HG02623 (cell line): ENCODE data around the gene CLASP1.
"Not testable (repeated sequence)": the region's sequence is repeated elsewhere in the genome, so short reads cannot be mapped to it uniquely, and the experiment has no call there.

ENCODE experiments used
- ATAC-seq: cut with Tn5 transposase; IDR thresholded peaks from one replicate; pipeline ENCODE4 v1.9.1; 2021; ENCODE audit warnings: moderate library complexity; ENCODE audit not compliant: unreplicated experiment

Gene CLASP1

GRCh38 chr2:121587131-121587530, 62.1 kb downstream of the CLASP1 start:
- no peak for ATAC-seq

DNA sequence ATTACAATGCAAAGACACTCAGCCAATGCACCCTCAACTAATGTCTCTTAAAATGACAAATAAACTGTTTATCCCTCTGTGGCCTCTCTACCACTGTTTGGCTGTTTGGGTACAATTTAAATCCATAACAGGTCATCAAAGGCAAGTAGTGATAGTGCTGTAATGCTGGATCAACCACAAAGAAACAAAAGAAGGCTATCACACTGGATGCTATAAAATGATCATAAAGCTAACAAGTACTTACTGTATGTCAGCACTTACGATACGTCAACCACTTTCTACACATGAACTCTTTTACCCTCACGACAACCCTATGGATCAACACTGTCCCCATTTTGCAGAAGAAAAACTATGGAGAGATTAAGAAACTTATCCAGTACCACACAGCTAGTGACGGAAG, 64.5 kb downstream of the CLASP1 start:
- no peak for ATAC-seq

DNA sequence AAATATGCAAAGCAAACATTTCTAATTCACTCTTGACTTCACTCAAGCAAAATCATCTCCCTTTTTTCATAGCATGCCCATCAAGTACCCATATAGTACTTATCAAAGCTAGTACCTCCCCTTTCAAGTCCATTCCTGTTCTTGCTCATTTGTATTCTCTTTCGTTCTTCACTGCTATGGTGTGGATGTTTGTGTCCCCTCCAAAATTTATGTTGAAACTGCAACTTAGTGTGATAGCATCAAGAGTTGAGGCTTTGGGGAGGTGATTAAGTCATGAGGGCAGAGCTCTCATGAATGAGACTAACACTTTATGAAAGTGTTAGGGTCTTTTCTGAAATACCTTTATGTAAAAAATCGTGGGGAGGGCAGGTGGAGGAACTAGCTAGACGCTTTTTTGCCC, 65.7 kb downstream of the CLASP1 start:
- ATAC-seq: no peak

GRCh38 chr2:121582272-121582671, 67.0 kb downstream of the CLASP1 start:
- no peak for ATAC-seq

DNA sequence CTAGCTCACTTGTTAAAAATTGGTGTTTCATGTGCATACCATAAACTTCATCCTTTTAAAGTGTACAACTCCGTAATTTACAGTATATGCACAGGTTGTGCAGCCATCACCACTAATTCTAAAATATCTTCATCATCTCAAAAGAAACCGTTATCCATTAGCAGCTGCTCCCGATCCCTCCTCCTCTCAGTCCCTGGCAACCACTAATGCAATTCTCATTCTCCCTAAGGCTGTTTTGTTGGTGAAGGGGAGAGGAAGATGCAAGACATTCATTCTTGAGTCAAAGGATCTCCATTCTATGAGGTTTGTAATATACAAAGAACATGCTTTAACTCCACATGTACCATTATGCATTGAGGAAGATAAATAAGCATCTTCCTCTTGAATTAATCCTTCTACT, 70.0 kb downstream of the CLASP1 start:
- no peak for ATAC-seq

DNA sequence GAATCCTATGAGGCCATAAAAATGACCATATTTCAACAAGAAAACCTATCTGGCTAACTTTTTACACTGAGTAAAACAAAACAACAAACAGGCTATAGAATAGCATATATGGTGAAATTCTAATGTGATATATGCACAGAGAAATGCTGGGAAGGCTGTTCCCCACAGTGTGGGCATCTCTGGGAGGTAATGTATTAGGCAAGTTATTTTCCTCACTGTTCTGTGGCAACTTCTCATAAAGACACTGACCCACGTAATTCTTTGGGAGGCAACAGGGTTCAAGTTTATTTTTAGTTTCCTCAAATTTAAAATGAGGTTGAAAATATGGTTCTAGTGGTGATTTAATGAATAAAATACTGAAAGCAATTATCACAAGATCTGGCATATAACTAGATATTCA, 71.9 kb downstream of the CLASP1 start:
- no peak for ATAC-seq

GRCh38 chr2:121576263-121576662, 73.0 kb downstream of the CLASP1 start:
- ATAC-seq: no peak

GRCh38 chr2:121575800-121576199, 73.5 kb downstream of the CLASP1 start:
- ATAC-seq: no peak

- no peak for ATAC-seq
Observed at GRCh38 chr2:121570667-121571055, 78.6 kb downstream of the CLASP1 start.

DNA sequence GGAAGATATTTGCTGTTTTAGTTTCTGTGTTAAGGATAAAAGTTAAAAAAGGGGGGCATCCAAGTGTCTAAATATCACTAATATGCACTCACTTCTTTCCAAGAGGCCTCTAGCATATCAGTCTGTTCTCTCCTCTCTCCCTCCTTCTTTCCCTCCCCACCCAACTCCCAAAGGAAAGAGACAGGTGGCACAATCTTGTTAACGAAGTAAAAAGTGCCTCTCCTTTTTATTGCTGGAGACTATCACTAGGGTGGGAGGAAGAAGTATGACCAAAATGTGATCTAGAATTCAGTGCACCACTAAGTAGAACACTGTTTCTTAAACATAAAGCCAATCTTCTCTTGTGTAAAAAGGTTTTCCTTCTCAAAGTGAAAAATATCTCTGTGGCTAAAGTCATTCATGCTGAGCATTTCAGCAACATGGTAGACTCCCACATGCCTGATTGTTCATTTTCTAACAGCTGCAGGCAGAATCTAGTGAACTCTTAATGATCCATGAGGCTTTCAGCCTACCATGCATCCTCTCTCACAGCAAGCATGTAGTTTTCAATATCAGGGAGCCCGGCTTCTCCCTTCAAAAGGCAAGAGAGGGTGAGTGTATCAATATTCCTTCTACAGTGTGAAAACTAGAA, 79.1 kb downstream of the CLASP1 start:
- no peak for ATAC-seq

DNA sequence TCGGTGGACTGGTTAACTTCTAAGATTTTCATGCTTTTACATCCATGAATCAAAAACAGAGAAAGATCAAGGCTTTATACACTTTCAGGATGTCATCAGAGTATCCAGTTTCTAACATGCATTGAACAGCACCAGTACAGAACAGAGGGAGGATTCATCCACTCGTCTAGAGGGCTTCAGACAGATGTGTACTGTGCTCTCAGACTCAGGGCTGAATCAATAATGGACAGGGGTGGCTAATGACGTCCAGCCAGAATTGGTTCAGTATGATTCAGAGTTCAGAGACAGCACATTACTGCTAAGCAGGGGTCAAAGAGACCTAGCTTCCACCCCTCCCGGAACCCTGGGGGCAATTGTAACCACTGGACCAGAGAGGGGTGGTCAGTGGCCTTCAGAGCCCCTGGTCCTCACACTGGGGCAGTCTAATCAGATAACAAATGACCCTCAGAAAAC, 81.3 kb downstream of the CLASP1 start:
- no peak for ATAC-seq

GRCh38 chr2:121567452-121567851, 81.8 kb downstream of the CLASP1 start:
- ATAC-seq: no peak

DNA sequence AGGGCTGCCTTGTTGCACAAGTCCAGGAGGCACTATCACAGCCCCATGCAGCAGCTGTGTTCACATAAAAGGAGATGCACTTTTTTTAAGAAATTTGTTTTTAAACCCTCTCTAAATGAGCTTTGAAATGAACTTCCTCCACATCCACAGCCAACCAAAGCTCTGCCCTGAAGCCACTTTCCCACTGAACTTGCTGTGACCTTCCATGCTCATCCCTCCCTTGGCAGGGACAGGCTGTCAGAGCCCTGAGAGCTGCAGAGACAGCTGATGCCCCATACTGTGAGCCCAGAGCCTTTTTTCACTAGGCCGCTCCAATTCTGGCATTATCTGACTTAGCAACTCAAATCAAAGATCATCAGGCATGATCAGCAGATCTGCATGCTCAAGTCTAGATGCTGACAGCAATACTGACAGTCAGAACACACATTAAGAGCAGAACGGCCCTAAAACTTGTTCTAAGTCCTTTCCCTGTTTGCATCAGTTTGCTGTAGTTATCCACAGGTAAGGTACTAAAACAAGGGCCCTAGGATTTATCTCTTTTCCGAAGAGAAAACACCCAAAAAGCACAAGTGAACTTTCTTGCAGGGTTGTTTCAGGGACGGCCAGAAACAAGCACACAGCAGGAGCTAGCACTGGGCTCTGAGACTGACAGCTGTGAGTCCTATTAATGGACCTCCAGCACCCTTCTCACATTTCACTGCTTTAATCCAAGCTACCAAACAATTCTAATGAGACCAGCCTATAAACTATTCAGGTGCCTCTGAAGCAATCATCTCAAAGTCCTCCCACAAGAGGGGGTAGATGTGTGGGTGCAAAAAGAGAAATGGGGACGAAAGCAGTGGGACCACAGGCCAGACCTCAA, 83.6 kb downstream of the CLASP1 start:
- no peak for ATAC-seq

GRCh38 chr2:121564905-121565304, 84.4 kb downstream of the CLASP1 start:
- no peak for ATAC-seq

- ATAC-seq: not testable (repeated sequence)
Observed at GRCh38 chr2:121563754-121564153, 85.5 kb downstream of the CLASP1 start.

- ATAC-seq: no peak
Observed at GRCh38 chr2:121562269-121563176, 86.7 kb downstream of the CLASP1 start.

GRCh38 chr2:121561617-121562268, 87.5 kb downstream of the CLASP1 start:
- ATAC-seq: no peak

- ATAC-seq: peak; percentile 43
Observed at GRCh38 chr2:121558329-121558728, 90.9 kb downstream of the CLASP1 start.

- ATAC-seq: no peak
Observed at GRCh38 chr2:121555008-121555407, 94.3 kb downstream of the CLASP1 start.

DNA sequence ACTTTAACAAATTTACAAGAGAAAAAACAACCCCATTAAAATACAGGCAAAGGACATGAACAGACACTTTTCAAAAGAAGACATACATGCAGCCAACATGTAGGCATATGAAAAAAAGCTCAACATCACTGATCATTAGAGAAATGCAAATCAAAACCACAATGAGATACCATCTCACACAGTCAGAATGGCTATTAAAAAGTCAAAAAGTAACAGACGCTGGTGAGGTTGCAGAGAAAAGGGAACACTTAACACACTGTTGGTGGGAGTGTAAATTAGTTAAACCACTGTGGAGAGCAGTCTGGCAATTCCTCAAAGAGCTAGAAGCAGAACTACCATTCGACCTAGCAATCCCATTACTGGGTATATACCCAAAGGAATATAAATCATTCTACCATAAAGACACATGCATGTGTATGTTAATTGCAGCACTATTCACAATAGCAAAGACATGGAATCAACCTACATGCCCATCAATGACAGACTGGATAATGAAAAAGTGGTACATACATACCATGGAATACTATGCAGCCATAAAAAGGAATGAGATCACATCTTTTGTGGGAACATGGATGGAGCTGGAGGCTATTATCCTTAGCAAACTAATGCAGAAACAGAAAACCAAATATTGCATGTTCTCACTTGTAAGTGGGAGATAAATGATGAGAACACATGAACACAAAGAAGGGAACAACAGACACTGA, 96.6 kb downstream of the CLASP1 start:
- peak; percentile 73 for ATAC-seq
